ENCODE results near the gene PER1.
"Not testable (repeated sequence)": the region's sequence is repeated elsewhere in the genome, so short reads cannot be mapped to it uniquely, and the experiment has no call there.

The PER1 gene

GRCh38 chr17:8173056-8173870 is 21.1 kb upstream of the PER1 start:
- DNase-seq (ENCODE audit: low spot score), result peak; percentile 90

DNA sequence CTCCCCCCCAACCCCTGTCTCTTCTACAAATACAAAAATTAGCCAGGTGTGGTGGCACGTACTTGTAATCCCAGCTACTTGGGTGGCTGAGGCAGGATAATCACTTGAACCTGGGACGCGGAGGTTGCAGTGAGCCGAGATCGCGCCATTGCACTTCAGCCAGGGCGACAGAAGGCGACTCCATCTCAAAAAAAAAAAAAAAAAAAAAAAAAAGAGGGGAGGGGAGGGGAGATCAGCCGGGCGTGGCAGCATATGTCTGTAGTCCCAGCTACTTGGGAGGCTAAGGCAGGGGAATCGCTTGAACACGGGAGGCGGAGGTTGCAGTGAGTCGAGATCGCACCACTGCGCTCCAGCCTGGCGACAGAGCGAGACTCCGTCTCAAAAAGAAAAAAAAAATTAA is 18.0 kb upstream of the PER1 start:
- DNase-seq (ENCODE audit: low spot score), result not testable (repeated sequence)

DNA sequence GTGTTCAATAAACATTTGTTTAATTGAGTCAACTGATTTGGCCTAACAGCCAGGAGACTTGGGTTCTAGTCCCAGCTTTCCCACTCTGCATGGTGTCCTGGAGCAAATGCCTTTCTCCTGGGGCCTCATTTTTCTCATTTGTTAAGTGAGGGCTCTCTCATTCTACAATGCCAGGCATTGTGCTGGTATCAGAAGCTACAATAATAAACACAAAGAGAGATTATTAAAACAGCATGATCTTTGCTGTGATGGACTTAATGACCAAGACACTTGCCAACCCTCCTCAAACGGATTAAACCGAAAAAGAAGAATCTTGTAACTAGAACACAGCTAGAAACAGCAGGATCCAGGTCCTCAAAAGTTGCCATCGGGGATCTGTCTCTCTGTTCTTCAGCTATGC is 15.3 kb upstream of the PER1 start:
- DNase-seq (ENCODE audit: low spot score), result no peak

DNA sequence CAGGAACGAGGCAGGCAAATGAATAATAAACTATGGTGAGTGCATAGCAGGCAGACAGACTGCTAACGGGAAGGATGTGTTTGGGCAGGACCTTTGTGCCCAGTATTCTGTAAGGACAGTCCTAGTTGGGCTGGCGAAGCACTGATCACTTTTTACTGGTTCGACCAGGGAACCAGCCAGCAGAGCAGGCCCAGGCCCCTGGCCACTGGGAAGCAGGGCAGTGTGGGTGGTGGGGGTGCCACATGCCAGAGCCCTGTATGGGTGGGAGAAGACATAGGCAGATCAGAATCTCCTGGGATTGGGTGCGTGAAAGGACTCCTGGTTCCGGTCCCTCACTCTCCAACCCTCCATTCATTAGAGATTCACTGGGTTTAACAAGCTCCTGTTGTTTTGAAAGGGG is 14.5 kb upstream of the PER1 start:
- no peak for DNase-seq (ENCODE audit: low spot score)

GRCh38 chr17:8164815-8165131 is 12.6 kb upstream of the PER1 start:
- no peak for DNase-seq (ENCODE audit: low spot score)

DNA sequence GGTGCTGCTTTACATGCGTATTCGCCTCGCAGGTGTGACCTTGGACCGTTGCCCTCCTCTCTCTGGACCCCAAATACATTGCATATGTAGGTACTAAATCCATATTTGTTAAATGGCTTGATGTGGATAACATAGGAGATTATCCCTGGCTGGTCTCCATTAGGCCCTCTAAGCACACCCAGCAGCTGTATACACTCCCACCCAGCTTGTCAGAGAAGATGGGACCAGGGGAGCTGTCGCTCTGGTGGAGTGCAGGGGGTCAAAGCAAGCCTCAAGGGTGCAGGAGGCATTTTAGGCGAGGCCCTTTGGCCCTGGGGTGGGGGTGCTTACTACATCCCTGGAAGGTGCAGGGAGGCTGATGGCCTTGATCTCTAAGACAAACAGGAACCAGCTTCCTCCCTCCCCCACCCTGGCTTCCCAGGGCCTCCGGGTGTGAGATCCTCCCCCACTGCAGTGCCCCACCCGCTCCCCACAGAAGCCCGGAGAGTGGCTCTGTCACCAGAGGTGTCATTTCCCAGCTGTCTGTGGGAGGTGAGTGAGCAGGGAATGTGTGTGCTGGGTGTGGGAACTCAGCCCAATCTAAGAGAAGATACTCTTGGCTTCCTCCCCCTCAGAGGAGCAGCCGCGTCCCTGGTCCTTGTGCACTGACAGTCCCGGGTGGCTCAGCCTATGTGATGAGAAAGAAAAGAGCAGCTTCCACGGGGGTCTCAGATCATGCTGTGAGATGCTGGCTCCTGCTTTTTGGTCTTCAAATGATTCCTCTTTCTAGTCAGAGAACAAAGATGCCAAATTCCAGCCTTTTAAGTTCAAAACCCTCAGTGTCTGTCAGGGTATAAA is 12.0 kb upstream of the PER1 start:
- DNase-seq (ENCODE audit: low spot score), result peak; percentile 69

DNA sequence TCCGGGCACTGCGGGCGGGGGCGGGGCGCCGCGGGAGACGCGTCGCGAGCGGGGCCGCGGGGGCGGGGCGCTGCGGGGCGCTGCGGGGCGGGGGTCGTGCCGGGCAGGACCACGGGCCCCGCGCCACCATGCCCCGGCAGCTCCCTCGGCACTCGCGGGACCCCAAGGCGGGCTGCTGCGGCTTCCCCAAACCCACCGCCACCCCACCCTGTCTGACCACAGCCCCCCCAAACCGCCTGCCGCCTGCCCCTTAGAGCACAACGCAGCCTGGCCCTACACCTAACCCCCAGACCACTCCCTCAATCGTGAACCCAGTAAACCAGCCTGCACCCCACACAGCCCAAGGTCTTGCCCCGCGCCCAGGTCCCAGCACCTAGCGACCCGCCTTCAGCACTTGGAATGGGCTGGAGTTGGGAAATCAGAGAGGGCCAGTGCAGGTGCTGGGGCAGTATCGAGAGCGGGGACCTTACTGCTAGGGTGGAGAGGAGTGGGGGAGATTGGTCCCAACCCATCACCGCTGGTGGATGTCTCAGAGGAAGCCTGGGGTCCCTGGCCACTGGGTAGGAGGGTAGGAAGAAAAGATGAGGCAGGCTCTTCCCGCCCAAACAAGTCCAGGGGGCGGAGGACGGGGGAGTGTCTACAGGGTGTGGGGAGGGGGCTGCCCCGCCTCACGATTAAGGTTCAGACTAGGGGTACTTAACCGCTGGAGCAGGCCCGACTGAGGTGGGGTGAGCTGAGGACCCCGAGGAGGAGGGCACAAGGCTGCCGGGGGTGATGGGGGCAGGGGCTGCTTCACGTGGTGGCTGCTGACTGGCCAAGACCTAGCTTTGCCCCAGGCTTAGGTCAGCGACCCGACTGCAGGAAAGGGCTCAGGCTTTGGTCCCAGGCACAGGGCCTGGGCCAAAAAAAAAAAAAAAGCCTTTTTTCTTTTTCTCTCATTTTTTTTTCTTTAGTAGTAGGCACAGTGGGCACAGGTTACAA is 11.1 kb upstream of the PER1 start:
- no peak for DNase-seq (ENCODE audit: low spot score)

- DNase-seq (ENCODE audit: low spot score), result peak; percentile 82
Measured at GRCh38 chr17:8162233-8162996, 10.2 kb upstream of the PER1 start, which contains the start of gene VAMP2. VAMP2 (minus strand) TSS chr17:8162948; CDS start chr17:8162879, 69 bp downstream.

DNA sequence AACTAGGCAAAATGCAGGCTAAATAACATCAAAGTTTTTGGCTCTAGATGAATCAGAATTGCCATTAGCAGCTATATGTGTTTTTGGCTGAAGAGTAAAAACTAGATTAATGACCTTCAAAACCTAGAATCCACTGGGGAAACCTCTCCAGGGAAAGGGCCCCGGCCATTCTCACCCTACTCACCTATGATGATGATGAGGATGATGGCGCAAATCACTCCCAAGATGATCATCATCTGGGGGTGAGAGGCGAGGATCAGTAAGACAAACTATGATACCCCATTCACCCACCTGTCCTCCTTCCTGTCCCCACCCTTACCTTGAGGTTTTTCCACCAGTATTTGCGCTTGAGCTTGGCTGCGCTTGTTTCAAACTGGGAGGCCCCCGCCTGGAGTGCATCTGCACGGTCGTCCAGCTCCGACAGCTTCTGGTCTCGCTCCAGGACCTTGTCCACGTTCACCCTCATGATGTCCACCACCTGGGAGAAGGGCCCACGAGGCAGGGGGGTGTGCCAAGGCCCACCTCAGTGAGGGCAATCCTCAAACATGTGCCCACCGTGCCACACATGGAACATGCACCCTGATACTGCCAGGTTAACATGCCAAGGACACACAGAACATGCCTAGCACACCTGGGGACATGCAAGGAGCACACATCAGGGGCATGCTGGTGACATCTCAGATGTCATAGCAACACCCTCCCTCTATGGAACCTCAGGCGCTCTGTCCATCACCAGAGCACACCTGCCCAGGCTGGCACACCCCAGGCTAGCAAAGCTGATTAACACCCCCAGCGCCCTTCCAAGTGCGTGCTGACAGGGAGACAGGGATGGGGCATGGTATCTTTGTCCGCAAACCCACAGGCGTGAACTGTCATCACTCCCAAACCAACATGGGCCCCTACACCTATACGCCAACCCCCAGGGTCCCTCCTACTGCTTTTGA is 9.4 kb upstream of the PER1 start:
- no peak for DNase-seq (ENCODE audit: low spot score)

- DNase-seq (ENCODE audit: low spot score), result no peak
Measured at GRCh38 chr17:8160741-8161221, 8.6 kb upstream of the PER1 start.

GRCh38 chr17:8160224-8160577 is 8.0 kb upstream of the PER1 start:
- DNase-seq (ENCODE audit: low spot score), result no peak

GRCh38 chr17:8159459-8160223 is 7.4 kb upstream of the PER1 start:
- no peak for DNase-seq (ENCODE audit: low spot score)

DNA sequence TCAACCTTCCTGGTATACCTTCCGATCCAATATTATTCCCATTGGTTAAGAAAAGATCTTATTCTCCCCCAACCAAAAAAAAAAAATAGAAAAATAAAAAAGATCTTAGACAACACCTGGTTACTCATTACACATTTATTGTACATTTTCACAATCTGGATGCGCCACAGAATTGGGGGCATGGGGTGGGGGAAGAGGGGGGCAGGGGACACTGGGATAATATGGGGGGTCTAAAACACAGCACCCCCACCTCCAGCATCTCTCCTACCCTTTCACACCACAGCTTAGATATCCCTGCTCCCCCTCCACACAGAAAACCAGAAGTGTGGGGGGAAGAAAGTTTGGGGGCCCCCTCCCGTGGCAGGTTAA is 6.8 kb upstream of the PER1 start:
- DNase-seq (ENCODE audit: low spot score), result no peak

- DNase-seq (ENCODE audit: low spot score), result peak; percentile 90
Measured at GRCh38 chr17:8158267-8159031, 6.2 kb upstream of the PER1 start.

GRCh38 chr17:8156246-8156992 is 4.2 kb upstream of the PER1 start:
- peak; percentile 100 for DNase-seq (ENCODE audit: low spot score)

- DNase-seq (ENCODE audit: low spot score), result no peak
Measured at GRCh38 chr17:8155996-8156245, 3.7 kb upstream of the PER1 start.

DNA sequence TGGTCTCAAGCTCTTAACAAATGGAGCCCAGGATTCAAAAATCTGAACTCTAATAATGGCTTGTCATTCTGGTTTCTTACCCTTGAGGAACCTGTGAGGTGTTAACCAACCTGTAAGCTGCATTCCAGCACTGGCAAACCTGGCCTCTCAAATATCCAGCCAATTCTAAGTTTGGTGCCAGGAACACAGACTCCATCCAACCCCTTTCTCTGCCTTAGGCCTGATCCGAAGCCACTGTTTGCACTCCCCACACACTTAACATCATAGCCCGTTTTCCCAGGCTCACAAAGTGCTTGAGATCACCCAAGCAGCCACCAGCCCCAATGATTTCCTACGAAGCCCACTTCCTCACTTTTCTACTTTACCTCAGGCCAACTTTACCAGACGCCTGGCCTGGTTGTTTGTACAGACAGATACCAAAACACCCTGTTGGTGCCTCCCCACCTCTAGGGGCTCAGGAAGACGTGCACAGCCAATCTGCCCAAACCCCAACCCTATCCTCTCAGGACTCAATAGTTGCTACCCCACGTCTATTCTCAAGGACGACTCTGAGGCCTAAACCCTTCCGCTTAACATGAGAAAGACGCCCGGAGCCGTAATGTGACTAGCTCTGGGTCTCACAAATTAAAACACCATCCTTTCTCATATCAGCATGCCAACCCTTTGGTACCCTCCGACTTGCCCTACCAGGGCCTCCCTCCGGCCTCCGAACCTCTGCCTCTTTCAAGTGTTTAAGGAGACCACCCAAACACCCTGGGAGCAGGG is 3.2 kb upstream of the PER1 start:
- no peak for DNase-seq (ENCODE audit: low spot score)

Data from CD4-positive, alpha-beta T cell treated with Interleukin-15 for 4 hours (primary cell).